Erythroblast (primary cell): ENCODE results near the gene TLN1.

Source experiments
- GATA1 ChIP-seq: IDR thresholded peaks from 2 replicates; pipeline ENCODE4 v1.6.1; 2011; ENCODE audit warnings: low read depth, mild to moderate bottlenecking, control low read depth, low read length, moderate library complexity
- POLR2A ChIP-seq: IDR thresholded peaks from 2 replicates; pipeline ENCODE4 v1.6.1; 2011; ENCODE audit warnings: mild to moderate bottlenecking, low read length

DNA sequence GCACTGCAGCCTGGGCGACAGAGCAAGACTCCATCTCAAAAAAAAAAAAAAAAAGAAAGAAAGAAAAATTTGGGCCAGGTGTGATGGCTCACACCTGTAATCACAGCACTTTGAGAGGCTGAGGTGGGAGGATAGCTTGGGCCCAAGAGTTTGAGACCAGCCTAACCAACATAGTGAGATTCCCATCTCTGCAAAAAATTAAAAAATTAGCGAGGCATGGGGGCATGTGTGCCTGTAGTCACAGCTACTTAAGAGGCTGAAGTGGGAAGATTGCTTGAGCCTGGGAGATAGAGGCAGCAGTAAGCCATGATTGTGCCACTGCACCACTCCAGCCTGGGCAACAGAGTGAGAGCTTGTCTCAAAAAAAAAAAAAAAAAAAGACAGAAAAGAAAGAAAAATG lies 78.4 kb downstream of the TLN1 start:
- TF ChIP-seq POLR2A (no peak), GATA1 (no peak)
